CD4-positive, alpha-beta T cell treated with Interleukin-6 at 100 ng/mL for 8 hours (primary cell): ENCODE data around the gene BRWD1.
"Not testable (repeated sequence)": the region's sequence is repeated elsewhere in the genome, so short reads cannot be mapped to it uniquely, and the experiment has no call there.

Experiments used
- DNase-seq: peaks from one replicate; pipeline ENCODE4 v3.0.0-alpha.2; 2020; ENCODE audit warnings: mixed read lengths, low spot score

BRWD1 gene

GRCh38 chr21:39282911-39283310, 30.5 kb downstream of the BRWD1 start:
- no peak for DNase-seq

- no peak for DNase-seq
Measured at GRCh38 chr21:39281853-39282252, 31.6 kb downstream of the BRWD1 start.

GRCh38 chr21:39281207-39281606, 32.2 kb downstream of the BRWD1 start:
- DNase-seq, result no peak

- no peak for DNase-seq
Measured at GRCh38 chr21:39269620-39270019, 43.8 kb downstream of the BRWD1 start.

GRCh38 chr21:39265603-39266002, 47.8 kb downstream of the BRWD1 start:
- DNase-seq, result no peak

- no peak for DNase-seq
Measured at GRCh38 chr21:39263372-39263771, 50.1 kb downstream of the BRWD1 start.

- no peak for DNase-seq
Measured at GRCh38 chr21:39258207-39258606, 55.2 kb downstream of the BRWD1 start.

- no peak for DNase-seq
Measured at GRCh38 chr21:39251326-39251725, 62.1 kb downstream of the BRWD1 start.

- DNase-seq, result no peak
Measured at GRCh38 chr21:39238275-39238674, 75.2 kb downstream of the BRWD1 start.

- no peak for DNase-seq
Measured at GRCh38 chr21:39232861-39233291, 80.6 kb downstream of the BRWD1 start.

GRCh38 chr21:39224930-39225329, 88.5 kb downstream of the BRWD1 start:
- no peak for DNase-seq

GRCh38 chr21:39221997-39222486, 91.4 kb downstream of the BRWD1 start:
- no peak for DNase-seq

GRCh38 chr21:39221282-39221996, 92.0 kb downstream of the BRWD1 start:
- no peak for DNase-seq

- not testable (repeated sequence) for DNase-seq
Measured at GRCh38 chr21:39220875-39221274, 92.6 kb downstream of the BRWD1 start.

- DNase-seq, result no peak
Measured at GRCh38 chr21:39220150-39220549, 93.3 kb downstream of the BRWD1 start.

- DNase-seq, result no peak
Measured at GRCh38 chr21:39218082-39218409, 95.4 kb downstream of the BRWD1 start.

GRCh38 chr21:39217356-39218081, 95.9 kb downstream of the BRWD1 start:
- DNase-seq, result no peak

- DNase-seq, result no peak
Measured at GRCh38 chr21:39216290-39216689, 97.1 kb downstream of the BRWD1 start.

GRCh38 chr21:39215078-39215477, 98.4 kb downstream of the BRWD1 start:
- DNase-seq, result no peak

- no peak for DNase-seq
Measured at GRCh38 chr21:39209334-39209688, 104.1 kb downstream of the BRWD1 start.

- DNase-seq, result no peak
Measured at GRCh38 chr21:39208624-39209333, 104.7 kb downstream of the BRWD1 start.

- DNase-seq, result no peak
Measured at GRCh38 chr21:39204134-39204533, 109.3 kb downstream of the BRWD1 start.

- DNase-seq, result no peak
Measured at GRCh38 chr21:39198800-39199199, 114.6 kb downstream of the BRWD1 start.
